ENCODE results near the gene CYB5R3. TPM values are rescaled to one million over a fixed set of nuclear protein-coding genes. Genes with fewer than 3 reads are reported as not detected.
"Not testable (repeated sequence)": the region's sequence is repeated elsewhere in the genome, so short reads cannot be mapped to it uniquely, and the experiment has no call there.

The CYB5R3 gene
- total RNA-seq, 1 donor from 2014 or later = 32.9 TPM

- DNase-seq = no peak
Observed at GRCh38 chr22:42596863-42597530, 52.2 kb downstream of the CYB5R3 start.

GRCh38 chr22:42596336-42596735 is 52.9 kb downstream of the CYB5R3 start:
- DNase-seq = no peak

- no peak for DNase-seq
Observed at GRCh38 chr22:42595434-42595833, 53.8 kb downstream of the CYB5R3 start.

- DNase-seq = no peak
Observed at GRCh38 chr22:42591987-42592386, 57.2 kb downstream of the CYB5R3 start.

- DNase-seq = no peak
Observed at GRCh38 chr22:42587588-42588175, 61.5 kb downstream of the CYB5R3 start.

GRCh38 chr22:42586381-42586780 is 62.8 kb downstream of the CYB5R3 start:
- DNase-seq = no peak

- DNase-seq = no peak
Observed at GRCh38 chr22:42585096-42585495, 64.1 kb downstream of the CYB5R3 start.

- no peak for DNase-seq
Observed at GRCh38 chr22:42584364-42584940, 64.7 kb downstream of the CYB5R3 start.

GRCh38 chr22:42582987-42583386 is 66.2 kb downstream of the CYB5R3 start:
- no peak for DNase-seq

- peak; percentile 28 for DNase-seq
Observed at GRCh38 chr22:42581762-42582716, 67.2 kb downstream of the CYB5R3 start.

- not testable (repeated sequence) for DNase-seq
Observed at GRCh38 chr22:42581194-42581761, 67.9 kb downstream of the CYB5R3 start.

- DNase-seq = not testable (repeated sequence)
Observed at GRCh38 chr22:42580040-42580439, 69.2 kb downstream of the CYB5R3 start.

GRCh38 chr22:42577623-42578240 is 71.5 kb downstream of the CYB5R3 start:
- DNase-seq = no peak

- DNase-seq = not testable (repeated sequence)
Observed at GRCh38 chr22:42577141-42577540, 72.1 kb downstream of the CYB5R3 start.

GRCh38 chr22:42575996-42576574 is 73.1 kb downstream of the CYB5R3 start:
- not testable (repeated sequence) for DNase-seq

GRCh38 chr22:42574468-42574867 is 74.7 kb downstream of the CYB5R3 start:
- DNase-seq = not testable (repeated sequence)

- DNase-seq = not testable (repeated sequence)
Observed at GRCh38 chr22:42574046-42574445, 75.1 kb downstream of the CYB5R3 start.

GRCh38 chr22:42571068-42571467 is 78.1 kb downstream of the CYB5R3 start:
- DNase-seq = not testable (repeated sequence)

GRCh38 chr22:42570580-42570979 is 78.6 kb downstream of the CYB5R3 start:
- DNase-seq = not testable (repeated sequence)

- DNase-seq = not testable (repeated sequence)
Observed at GRCh38 chr22:42567950-42568349, 81.2 kb downstream of the CYB5R3 start.

Measured in skin of body (tissue), 2 donors.